ENCODE measurements around the gene CDK14. TPM values are rescaled to one million over a fixed set of nuclear protein-coding genes. Genes with fewer than 3 reads are reported as not detected.

CDK14 gene
- total and polyA plus RNA-seq, 2 donors (not counting 1 experiment from before 2014, with no cell fraction given), result 23.6 to 41.1 TPM

DNA sequence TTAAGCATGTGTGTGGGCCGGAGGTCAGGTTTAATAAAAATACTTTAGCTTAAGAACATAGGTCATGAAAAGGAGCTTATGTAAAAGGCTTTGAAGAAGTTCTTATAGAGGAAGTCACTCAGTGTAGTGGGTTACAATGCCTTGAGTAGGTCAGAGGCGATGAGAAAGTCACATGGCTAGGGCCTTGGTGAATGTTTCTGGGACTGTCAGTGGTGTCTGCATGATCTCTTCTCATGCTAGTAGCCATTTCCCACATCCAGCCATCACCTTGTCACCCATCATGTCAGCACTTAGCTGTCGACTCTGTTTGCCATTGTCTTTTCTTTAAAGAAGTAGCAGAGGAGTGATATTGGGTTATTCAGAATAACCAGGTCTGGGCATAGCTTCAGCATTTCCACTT is 236.6 kb downstream of the CDK14 start:
- Histone ChIP-seq H4K20me1 (ENCODE audit: control insufficient read depth, extremely low read depth, insufficient read depth, low read length) (no peaks in the 10 kb centered on the region), H3K4me3 (replicated peaks in 1 of 4; ENCODE audit: control extremely low read depth in 1 of 4, insufficient read depth in 1 of 4, low read depth in 3 of 4, low read length in 4 of 4) (no peak overlapping the region), H3K4me1 (ENCODE audit: control insufficient read depth, extremely low read depth, insufficient read depth, low read length) (peaks cover 2% of the 10 kb centered on the region), H3K27ac (ENCODE audit: insufficient read depth, low read length) (no peak overlapping the region), H3K79me2 (ENCODE audit: control insufficient read depth, insufficient read depth, low read length) (no peaks in the 10 kb centered on the region), H3K9ac (ENCODE audit: insufficient read depth, low read length) (no peak overlapping the region), H3K36me3 (ENCODE audit: control insufficient read depth, insufficient read depth, low read length) (no peaks in the 10 kb centered on the region), H3K9me3 (ENCODE audit: control insufficient read depth, insufficient read depth, low read depth, low read length) (no peaks in the 10 kb centered on the region), H2AFZ (ENCODE audit: low read length) (no peak overlapping the region), H3K4me2 (ENCODE audit: extremely low read depth, insufficient read depth, low read length) (no peak overlapping the region), H3K27me3 (ENCODE audit: control insufficient read depth, insufficient read depth, low read length) (no peaks in the 10 kb centered on the region)
- no peak for DNase-seq (ENCODE audit: low read depth in 2 of 2)
- TF ChIP-seq, protein P1, sequence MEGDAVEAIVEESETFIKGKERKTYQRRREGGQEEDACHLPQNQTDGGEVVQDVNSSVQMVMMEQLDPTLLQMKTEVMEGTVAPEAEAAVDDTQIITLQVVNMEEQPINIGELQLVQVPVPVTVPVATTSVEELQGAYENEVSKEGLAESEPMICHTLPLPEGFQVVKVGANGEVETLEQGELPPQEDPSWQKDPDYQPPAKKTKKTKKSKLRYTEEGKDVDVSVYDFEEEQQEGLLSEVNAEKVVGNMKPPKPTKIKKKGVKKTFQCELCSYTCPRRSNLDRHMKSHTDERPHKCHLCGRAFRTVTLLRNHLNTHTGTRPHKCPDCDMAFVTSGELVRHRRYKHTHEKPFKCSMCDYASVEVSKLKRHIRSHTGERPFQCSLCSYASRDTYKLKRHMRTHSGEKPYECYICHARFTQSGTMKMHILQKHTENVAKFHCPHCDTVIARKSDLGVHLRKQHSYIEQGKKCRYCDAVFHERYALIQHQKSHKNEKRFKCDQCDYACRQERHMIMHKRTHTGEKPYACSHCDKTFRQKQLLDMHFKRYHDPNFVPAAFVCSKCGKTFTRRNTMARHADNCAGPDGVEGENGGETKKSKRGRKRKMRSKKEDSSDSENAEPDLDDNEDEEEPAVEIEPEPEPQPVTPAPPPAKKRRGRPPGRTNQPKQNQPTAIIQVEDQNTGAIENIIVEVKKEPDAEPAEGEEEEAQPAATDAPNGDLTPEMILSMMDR (conservative IDR thresholded peaks at IDR 0.05 in 1 of 2, IDR thresholded peaks at IDR 0.05 in 1 of 2; ENCODE audit: low read depth in 1 of 2, low read length in 2 of 2), result no peak
- no peak for TF ChIP-seq EZH2 (IDR thresholded peaks at IDR 0.05; ENCODE audit: low read length, missing control alignments)

DNA sequence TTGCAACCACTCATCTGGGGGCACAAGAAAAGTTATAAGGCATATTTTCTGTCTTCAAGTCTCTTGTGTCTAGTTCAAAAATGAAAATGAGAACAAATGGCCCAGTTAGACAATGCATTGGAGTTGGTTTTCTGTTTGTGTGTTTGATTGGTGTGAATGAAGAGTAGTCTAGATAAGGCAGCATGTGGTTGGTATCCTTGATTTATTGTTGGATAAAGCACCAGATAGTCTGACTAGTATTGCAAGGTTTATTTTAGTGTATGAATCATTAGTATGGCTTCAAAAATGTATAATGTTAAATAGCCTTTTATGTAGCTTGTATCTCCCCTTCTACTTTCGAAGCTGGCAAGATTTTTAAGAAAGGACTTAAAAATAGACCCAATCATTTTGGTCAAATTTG is 237.3 kb downstream of the CDK14 start:
- H3K27ac ChIP-seq (ENCODE audit: insufficient read depth, low read length), result no peak overlapping the region
- H2AFZ ChIP-seq (ENCODE audit: low read length), result no peak overlapping the region
- no peaks in the 10 kb centered on the region for H3K79me2 ChIP-seq (ENCODE audit: control insufficient read depth, insufficient read depth, low read length)
- no peak overlapping the region for H3K4me2 ChIP-seq (ENCODE audit: extremely low read depth, insufficient read depth, low read length)
- no peaks in the 10 kb centered on the region for H4K20me1 ChIP-seq (ENCODE audit: control insufficient read depth, extremely low read depth, insufficient read depth, low read length)
- H3K27me3 ChIP-seq (ENCODE audit: control insufficient read depth, insufficient read depth, low read length), result no peaks in the 10 kb centered on the region
- no peak for TF ChIP-seq EZH2 (IDR thresholded peaks at IDR 0.05; ENCODE audit: low read length, missing control alignments)
- TF ChIP-seq, protein P1 (conservative IDR thresholded peaks at IDR 0.05 in 1 of 2, IDR thresholded peaks at IDR 0.05 in 1 of 2; ENCODE audit: low read depth in 1 of 2, low read length in 2 of 2), result no peak
- DNase-seq (ENCODE audit: low read depth in 2 of 2), result peak; percentile 46 to 76
- H3K9ac ChIP-seq (ENCODE audit: insufficient read depth, low read length), result no peak overlapping the region
- H3K36me3 ChIP-seq (ENCODE audit: control insufficient read depth, insufficient read depth, low read length), result no peaks in the 10 kb centered on the region
- no peak overlapping the region for H3K4me3 ChIP-seq (replicated peaks in 1 of 4; ENCODE audit: control extremely low read depth in 1 of 4, insufficient read depth in 1 of 4, low read depth in 3 of 4, low read length in 4 of 4)
- H3K9me3 ChIP-seq (ENCODE audit: control insufficient read depth, insufficient read depth, low read depth, low read length), result no peaks in the 10 kb centered on the region
- H3K4me1 ChIP-seq (ENCODE audit: control insufficient read depth, extremely low read depth, insufficient read depth, low read length), result peaks cover 2% of the 10 kb centered on the region

GRCh38 chr7:90834771-90835170 is 238.7 kb downstream of the CDK14 start:
- TF ChIP-seq EZH2 (IDR thresholded peaks at IDR 0.05; ENCODE audit: low read length, missing control alignments), result no peak
- TF ChIP-seq, protein P1 (conservative IDR thresholded peaks at IDR 0.05 in 1 of 2, IDR thresholded peaks at IDR 0.05 in 1 of 2; ENCODE audit: low read depth in 1 of 2, low read length in 2 of 2), result no peak
- H3K27me3 ChIP-seq (ENCODE audit: control insufficient read depth, insufficient read depth, low read length), result no peaks in the 10 kb centered on the region
- no peaks in the 10 kb centered on the region for H3K9me3 ChIP-seq (ENCODE audit: control insufficient read depth, insufficient read depth, low read depth, low read length)
- no peak overlapping the region for H2AFZ ChIP-seq (ENCODE audit: low read length)
- H3K36me3 ChIP-seq (ENCODE audit: control insufficient read depth, insufficient read depth, low read length), result no peaks in the 10 kb centered on the region
- H3K79me2 ChIP-seq (ENCODE audit: control insufficient read depth, insufficient read depth, low read length), result no peaks in the 10 kb centered on the region
- H3K4me3 ChIP-seq (replicated peaks in 1 of 4; ENCODE audit: control extremely low read depth in 1 of 4, insufficient read depth in 1 of 4, low read depth in 3 of 4, low read length in 4 of 4), result no peak overlapping the region
- no peak overlapping the region for H3K27ac ChIP-seq (ENCODE audit: insufficient read depth, low read length)
- no peak overlapping the region for H3K9ac ChIP-seq (ENCODE audit: insufficient read depth, low read length)
- peaks cover 2% of the 10 kb centered on the region for H3K4me1 ChIP-seq (ENCODE audit: control insufficient read depth, extremely low read depth, insufficient read depth, low read length)
- no peaks in the 10 kb centered on the region for H4K20me1 ChIP-seq (ENCODE audit: control insufficient read depth, extremely low read depth, insufficient read depth, low read length)
- DNase-seq (ENCODE audit: low read depth in 2 of 2), result peak in 1 of 2 donors; percentile 66
- H3K4me2 ChIP-seq (ENCODE audit: extremely low read depth, insufficient read depth, low read length), result no peak overlapping the region

All from fibroblast of lung (primary cell).